Kasumi-1 (cell line): ENCODE results near the gene IFNA8.
"Not testable (repeated sequence)": the region's sequence is repeated elsewhere in the genome, so short reads cannot be mapped to it uniquely, and the experiment has no call there.

Experiments used
- DNase-seq, 2 experiments: peaks; one replicate each; lab custom pipeline; 2025; lab: John Stamatoyannopoulos, UW

Gene IFNA8

DNA sequence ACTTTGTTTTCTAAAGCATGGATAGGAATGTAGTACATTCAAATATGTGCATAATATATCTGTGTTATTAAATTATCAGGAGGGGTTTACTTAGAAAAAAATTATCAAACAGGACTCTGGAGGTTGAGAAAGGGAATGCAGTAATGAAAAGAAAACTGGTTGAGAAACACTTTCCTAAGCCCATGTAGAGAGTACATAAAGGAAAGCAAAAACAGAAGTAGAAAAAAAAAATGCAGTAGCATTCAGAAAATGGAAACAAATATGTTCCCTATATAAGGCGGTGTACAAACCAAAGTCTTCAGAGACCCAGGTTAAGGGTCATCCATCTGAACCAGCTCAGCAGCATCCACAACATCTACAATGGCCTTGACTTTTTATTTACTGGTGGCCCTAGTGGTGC is at the start of gene IFNA8:
IFNA8 (plus strand) TSS at position 301 of the 400 bp plus-strand sequence; CDS start at position 361, 60 bp downstream.
- DNase-seq: no peak

DNA sequence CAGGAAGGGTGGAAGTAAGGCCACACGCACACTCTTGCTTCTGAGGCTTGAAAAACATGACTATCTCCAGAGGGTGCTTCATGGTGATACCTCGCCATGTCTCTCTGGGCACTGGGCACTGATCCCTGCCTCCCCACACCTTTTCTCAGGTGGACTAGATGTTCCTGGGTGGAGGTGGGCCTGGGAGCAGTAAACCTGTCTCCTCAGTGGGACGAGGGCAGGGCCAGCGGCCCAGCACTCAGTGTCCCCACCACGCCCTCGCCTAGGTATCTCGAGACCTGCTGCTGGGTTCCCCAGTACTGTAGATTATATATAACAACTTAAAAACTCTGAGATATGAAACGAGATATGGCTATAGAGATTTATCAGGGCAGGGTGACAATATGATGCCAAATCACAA is 46.6 kb upstream of the IFNA8 start:
- DNase-seq: no peak

GRCh38 chr9:21367169-21367568 is 41.7 kb upstream of the IFNA8 start:
- DNase-seq: not testable (repeated sequence)

DNA sequence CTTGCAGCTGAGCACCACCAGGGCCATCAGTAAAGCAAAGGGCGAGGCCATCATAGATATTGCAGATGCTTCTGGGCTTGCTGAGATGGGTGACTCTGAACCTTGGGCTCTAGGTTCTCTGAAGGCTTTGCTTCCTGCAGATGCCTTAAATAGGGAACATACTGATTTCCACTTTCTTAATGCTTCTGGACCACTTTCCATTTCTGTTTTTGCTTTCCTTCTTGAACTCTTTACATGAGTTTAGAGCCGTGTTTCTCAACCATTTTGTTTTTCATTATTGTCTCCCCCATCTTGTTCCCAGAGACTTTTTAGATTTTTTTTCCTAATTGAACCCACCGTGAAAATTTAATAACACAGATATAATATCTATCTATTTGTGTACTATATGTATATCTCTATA is 41.0 kb upstream of the IFNA8 start, which contains the start of gene IFNA13:
IFNA13 (minus strand) TSS at position 101 of the 400 bp plus-strand sequence; CDS start at position 54, 47 bp downstream.
- DNase-seq: no peak

- DNase-seq: not testable (repeated sequence)
Observed at GRCh38 chr9:21371467-21371866, 37.5 kb upstream of the IFNA8 start.

DNA sequence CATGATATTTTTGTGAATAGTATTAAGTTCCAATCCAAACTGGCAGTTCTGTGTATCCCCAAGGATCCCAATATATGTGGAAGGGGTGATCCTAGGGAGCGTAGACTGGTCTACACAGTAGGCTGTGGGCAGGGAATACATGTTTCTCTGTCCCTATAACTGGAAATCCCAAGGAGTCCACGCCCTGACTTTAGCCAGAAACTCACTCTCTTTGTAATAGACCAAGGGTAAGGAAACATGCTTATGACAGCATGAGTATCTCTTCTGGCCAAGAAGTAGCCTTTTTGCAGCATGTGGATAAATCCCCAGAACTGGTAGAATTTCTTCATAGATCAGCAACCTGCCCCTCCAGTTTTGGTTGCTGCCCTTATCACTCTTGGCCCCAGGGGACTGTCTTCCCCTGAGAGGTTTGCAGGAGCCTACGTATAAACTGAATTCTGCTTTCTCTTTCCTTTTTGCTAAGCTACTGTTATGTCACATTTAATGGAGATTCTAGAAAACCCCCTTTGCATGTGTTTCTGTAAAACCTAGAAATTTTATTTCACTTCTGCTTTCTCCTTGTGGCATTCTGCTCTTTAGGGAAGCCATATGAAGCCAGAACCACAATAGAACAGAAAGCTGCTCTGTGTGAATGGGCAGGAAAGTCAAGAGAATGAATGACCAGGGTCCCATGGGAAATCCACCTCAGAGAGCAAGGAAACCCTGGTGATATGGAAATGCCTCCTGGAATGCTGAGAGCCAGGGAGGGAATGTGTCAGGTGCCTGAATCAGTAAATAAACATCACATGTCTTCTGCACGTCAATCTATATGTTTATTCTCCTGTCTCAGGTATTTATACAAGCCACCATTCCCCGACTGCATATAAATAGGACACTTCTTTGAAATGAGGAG is 27.2 kb upstream of the IFNA8 start:
- DNase-seq: peak; percentile 27 to 31

GRCh38 chr9:21383627-21384026 is 25.3 kb upstream of the IFNA8 start:
- DNase-seq: no peak

DNA sequence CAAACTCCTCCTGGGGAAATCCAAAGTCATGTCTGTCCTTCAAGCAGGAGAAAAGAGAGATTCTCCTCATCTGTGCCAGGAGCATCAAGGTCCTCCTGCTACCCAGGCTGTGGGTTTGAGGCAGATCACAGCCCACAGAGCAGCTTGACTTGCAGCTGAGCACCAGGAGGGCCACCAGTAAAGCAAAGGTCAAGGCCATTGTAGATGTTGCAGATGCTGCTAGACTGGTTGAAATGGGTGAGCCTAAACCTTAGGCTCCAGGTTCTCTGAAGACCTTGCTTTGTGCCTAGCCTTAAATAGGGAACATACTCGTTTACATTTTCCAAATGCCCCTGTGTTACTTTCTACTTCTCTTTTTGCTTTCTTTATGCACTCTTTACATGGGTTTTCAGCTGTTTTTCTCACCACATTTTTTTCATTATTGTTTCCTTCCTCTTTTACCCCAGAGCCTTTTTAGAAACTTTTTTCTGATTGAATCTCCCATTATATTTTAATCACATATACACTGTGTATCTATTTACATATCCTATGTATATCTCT is 23.7 kb upstream of the IFNA8 start, which contains the start of gene IFNA2:
IFNA2 (minus strand) TSS at position 268 of the 540 bp plus-strand sequence; CDS start at position 199, 69 bp downstream.
- DNase-seq: peak; percentile 32 to 36

- peak; percentile 6 to 29 for DNase-seq
Observed at GRCh38 chr9:21392270-21392669, 16.6 kb upstream of the IFNA8 start.

GRCh38 chr9:21395778-21396717 is 12.9 kb upstream of the IFNA8 start:
- peak in 1 of 2 experiments; percentile 15 for DNase-seq

DNA sequence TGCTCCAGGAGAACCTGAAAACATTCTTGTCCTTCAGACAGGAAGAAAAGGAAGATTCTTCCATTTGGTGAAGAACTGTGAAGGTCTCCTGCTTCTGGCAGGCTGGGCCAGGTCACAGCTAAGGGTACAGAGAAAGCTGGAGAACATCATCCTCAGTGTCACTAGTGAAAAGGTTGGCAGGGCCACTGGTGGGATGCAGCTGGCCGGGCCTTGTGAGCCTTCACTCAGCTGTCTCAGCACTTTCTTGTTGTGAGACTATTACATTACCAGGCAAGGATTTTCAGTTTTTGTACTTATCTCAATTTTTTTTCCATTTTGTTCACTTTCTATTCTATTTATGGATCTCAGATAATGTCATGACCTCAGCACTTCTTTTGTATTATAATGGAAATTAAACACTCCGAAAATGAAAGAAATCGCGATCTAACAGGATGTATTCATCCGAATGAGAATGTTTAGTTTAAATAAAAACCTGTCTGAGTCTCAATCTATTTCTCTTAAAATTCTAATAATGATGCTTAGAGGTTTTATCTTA is 9.9 kb upstream of the IFNA8 start:
- DNase-seq: no peak

- DNase-seq: no peak
Observed at GRCh38 chr9:21399956-21400355, 9.0 kb upstream of the IFNA8 start.

GRCh38 chr9:21402386-21403251 is 6.3 kb upstream of the IFNA8 start:
- DNase-seq: no peak

DNA sequence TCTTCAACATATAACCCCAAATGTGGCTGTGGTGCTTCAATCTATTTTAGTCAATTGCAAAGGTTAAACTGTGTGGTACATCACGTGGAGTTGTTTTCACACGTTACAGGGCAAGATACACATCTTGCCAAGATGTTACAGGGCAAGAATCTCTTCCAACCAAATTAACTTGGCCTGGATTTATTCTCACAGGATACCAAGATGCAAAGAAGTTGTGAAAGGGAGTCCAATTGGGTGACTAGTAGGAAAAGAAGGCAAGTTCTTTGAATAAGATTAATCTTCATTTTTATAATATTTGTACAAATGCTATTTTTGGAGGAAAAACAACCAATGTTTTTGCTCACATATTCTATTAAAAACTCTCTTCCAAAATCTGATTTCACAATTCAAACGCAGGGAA is 4.8 kb upstream of the IFNA8 start:
- DNase-seq: no peak

DNA sequence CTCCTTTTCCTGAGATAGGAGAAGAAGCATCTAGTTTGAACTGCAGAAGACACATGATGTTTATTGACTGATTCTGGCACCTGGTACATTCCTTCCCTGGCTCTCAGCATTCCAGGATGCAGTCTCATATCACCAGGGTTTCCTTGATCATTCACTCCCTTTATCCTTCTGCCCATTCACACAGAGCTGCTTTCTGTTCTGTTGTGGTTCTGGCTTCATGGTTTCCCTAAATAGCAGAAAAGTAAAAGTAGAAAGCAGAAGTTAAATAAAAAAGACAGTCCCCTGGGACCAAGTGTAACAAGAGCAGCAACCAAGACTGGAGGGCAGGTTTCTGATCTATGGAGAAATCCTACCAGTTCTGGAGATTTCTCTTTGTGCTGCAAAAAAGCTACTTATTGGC is 3.2 kb downstream of the IFNA8 start:
- DNase-seq: peak in 1 of 2 experiments; percentile 3

GRCh38 chr9:21413151-21413550 is 4.2 kb downstream of the IFNA8 start:
- no peak for DNase-seq

- DNase-seq: no peak
Observed at GRCh38 chr9:21413624-21414023, 4.7 kb downstream of the IFNA8 start.

DNA sequence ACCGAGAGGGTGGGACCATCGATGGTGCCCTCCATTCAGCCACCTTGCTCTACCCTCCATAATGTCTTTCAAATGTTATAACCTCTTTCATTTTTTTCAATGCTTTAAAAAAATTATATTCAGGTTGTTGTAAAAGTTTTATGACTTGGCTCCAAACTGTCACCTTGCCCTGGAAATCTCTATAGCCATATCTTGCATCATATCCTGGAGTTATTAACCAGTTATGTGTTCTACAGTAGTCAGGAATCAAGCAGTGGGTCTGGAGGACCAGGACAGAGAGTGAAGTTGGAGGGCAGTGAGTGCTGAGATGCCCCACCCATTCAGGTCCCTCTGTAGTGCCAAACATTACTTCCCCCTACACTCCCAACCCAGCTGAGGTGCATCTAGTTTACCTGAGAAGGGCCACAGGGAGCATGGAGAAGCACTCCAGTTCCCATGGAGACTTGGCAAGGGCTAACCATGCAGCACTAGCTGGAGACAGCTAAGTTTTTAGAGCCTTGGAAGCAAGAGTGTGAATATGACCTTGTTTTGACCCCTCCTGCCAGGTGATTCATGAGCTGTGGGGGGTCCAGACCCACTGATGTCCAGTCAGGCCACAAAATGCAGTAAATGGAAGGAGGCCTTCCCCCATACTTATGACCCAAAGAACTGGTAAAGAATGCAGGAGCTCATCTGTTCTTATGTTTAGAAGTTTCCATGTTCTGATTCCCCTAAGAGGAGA is 5.5 kb downstream of the IFNA8 start:
- DNase-seq: no peak

DNA sequence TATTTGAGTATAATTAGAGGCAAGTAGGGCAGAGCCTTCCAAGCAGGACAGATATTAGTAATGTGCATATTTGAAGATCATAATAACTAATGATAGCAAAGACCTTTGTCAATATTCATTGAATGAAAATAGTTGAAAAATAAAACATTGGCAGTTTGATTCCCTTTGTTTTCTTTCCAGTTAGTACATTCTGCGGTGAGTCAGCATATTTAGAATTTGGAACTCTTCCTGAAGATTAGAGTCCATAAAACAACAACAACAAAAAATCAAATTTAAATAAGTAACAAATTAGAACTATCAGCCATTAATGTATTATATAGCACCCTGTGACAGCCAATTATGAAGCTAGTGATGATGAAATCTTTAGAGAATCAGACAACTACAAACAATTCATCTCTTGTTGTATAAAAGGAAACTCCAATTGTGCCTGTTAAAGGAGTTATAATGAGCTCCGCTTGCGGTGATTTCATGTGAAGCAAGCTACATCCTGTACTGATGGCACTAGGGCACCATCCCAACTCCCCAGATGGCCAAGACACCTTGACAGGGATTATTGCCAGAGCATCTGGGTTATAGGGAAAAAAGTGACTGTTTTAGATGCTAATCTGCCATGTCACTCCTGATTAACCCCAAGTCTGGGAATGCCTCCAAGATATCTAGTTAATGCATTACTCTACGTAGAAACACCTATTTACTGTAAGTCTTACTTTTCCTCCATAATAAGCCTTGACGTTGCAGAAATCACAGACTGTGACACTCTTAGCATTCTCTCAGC is 6.8 kb downstream of the IFNA8 start:
- no peak for DNase-seq
